WERI-Rb-1 (cell line): ENCODE data around the gene PGLYRP2.

Experiments used
- DNase-seq: peaks from one replicate; pipeline ENCODE4 v3.0.0-alpha.2; 2020
- H3K27ac ChIP-seq: fragments of 250-450 bp; sonication (Bioruptor Pico); 2 replicates; pipeline ENCODE4 v1.5.1; 2020; ENCODE audit warnings: mild to moderate bottlenecking, moderate library complexity
- H3K27me3 ChIP-seq: fragments of 250-450 bp; sonication (Bioruptor Pico); 2 replicates; pipeline ENCODE4 v1.5.1; 2021; ENCODE audit warnings: mild to moderate bottlenecking, low read depth, moderate library complexity; ENCODE audit not compliant: insufficient read depth, severe bottlenecking
- H3K36me3 ChIP-seq: fragments of 250-450 bp; sonication (Bioruptor Pico); 2 replicates; pipeline ENCODE4 v1.5.1; 2020; ENCODE audit warnings: mild to moderate bottlenecking, moderate library complexity
- H3K4me3 ChIP-seq: 2 replicates; pipeline ENCODE4 v1.5.1; 2011; ENCODE audit warnings: low read depth, mild to moderate bottlenecking, control low read depth, low read length
- H3K9me3 ChIP-seq: fragments of 250-450 bp; sonication (Bioruptor Pico); 2 replicates; pipeline ENCODE4 v1.5.1; 2021; ENCODE audit warnings: mild to moderate bottlenecking, moderate library complexity; ENCODE audit not compliant: severe bottlenecking
- TF ChIP-seq, protein P1 (sequence below): IDR thresholded peaks from 2 replicates; pipeline ENCODE4 v1.5.1; 2011; ENCODE audit warnings: low read depth, mild to moderate bottlenecking, control low read depth, inconsistent platforms, low read length

The PGLYRP2 gene

DNA sequence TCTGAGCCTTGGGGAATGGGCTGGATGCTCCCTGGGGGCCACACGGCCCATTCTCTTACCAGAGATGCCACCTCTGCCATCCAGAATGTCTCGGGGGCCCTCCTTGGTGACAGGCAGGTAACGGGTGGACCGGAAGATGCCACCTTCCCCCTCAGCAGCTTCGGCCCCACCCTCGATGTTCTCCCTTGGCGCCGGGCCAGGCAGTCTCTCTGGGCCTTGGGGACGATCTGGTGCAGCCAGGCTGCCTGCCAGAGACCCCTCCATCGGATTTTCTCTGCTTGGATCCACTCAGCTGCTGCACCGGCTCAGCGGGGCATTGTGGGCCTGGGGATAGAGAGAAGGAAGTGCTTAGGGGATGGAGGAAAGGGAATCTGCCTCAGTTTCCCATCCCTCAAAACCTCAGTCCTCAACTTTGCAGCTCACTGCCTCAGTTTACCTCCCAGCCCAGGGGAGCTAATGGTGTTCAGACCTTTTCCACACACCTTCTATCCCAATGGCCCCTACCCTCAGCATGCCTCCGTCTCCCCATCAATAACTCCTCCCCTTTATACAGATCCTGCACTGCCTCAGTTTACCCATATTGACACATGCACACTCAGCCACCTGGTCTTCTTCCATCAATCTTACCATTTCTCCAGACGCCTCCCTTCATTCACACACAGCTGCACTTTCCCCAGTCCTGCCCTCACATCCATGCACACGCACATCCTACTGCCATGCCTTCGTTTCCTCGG, 31.1 kb downstream of the PGLYRP2 start:
- H3K4me3 ChIP-seq: no peak overlapping the region
- H3K36me3 ChIP-seq: no peaks in the 10 kb centered on the region
- no peak for DNase-seq
- TF ChIP-seq, protein P1, sequence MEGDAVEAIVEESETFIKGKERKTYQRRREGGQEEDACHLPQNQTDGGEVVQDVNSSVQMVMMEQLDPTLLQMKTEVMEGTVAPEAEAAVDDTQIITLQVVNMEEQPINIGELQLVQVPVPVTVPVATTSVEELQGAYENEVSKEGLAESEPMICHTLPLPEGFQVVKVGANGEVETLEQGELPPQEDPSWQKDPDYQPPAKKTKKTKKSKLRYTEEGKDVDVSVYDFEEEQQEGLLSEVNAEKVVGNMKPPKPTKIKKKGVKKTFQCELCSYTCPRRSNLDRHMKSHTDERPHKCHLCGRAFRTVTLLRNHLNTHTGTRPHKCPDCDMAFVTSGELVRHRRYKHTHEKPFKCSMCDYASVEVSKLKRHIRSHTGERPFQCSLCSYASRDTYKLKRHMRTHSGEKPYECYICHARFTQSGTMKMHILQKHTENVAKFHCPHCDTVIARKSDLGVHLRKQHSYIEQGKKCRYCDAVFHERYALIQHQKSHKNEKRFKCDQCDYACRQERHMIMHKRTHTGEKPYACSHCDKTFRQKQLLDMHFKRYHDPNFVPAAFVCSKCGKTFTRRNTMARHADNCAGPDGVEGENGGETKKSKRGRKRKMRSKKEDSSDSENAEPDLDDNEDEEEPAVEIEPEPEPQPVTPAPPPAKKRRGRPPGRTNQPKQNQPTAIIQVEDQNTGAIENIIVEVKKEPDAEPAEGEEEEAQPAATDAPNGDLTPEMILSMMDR: no peak
- no peaks in the 10 kb centered on the region for H3K27me3 ChIP-seq
- H3K27ac ChIP-seq: no peak overlapping the region
- no peaks in the 10 kb centered on the region for H3K9me3 ChIP-seq

DNA sequence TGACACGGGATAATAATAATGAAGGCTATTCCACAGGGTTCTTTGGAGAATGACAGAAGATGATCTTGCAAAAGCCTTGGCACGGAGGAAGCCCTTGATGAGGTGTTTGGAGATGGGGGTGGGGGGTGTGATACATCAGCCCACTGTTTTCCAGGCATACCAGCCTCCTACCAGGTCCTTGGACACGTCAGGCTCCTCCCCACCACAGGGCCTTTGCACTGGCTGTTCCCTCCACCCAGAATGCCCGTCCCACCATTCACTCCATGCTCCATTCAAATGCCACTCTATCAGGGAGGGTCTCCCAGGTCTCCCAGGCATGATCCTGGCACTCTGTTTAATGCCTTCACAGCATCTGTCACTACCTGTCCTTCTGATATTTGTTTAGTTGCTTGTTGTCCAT, 32.2 kb downstream of the PGLYRP2 start:
- Histone ChIP-seq H3K4me3 (no peak overlapping the region), H3K36me3 (no peaks in the 10 kb centered on the region), H3K27me3 (no peaks in the 10 kb centered on the region), H3K27ac (no peak overlapping the region), H3K9me3 (no peaks in the 10 kb centered on the region)
- TF ChIP-seq, protein P1: no peak
- DNase-seq: no peak

DNA sequence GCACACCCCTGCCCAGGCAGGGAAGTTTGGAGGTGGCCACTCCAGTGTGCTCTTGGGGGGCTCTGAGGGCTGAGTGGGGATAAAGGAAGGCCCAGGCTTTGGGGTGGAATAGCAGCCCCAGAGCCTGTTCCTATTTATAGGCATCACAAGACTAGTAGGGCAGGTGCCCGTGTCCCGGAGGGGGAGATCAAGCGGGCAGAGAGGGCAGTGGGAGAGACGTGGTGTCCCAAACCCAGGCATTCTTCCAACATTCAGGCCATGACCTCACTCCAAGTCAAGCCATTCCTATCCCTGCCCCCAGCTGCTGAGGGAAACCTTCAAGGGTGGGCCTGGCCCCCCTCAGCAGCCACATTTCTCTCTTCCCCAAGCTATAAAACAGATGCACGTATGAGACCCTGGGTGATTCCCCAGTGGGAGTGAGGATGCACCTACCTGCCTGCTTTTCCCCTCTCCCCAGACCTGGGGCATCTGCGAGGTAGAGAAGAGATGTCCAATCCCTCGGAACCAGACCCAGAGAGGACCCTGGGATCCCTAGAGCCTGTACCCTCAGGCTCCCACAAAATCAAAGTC, 33.4 kb downstream of the PGLYRP2 start:
- DNase-seq: no peak
- Histone ChIP-seq H3K27me3 (no peaks in the 10 kb centered on the region), H3K27ac (no peak overlapping the region), H3K4me3 (no peak overlapping the region), H3K36me3 (no peaks in the 10 kb centered on the region), H3K9me3 (no peaks in the 10 kb centered on the region)
- TF ChIP-seq, protein P1: no peak

DNA sequence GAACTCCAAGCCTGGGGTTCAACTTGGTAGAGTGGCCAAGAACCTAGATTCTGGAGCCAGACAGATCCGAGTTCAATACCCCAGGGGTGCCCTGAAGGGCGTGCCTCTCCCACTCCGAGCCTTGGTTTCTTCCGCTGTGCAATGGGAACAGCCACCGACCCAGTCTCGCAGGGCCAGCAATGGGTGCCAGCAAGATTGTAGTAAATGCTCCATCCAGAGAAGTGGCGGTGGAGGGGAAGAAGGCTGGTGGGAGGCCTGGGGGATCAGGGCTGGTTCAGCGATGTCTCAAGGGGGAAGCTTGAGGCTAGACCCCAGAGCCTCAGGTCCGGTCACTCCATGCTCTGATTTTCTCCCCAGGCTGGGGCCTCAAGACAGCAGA, 34.1 kb downstream of the PGLYRP2 start:
- no peaks in the 10 kb centered on the region for H3K36me3 ChIP-seq
- TF ChIP-seq, protein P1: no peak
- H3K27me3 ChIP-seq: no peaks in the 10 kb centered on the region
- no peak overlapping the region for H3K4me3 ChIP-seq
- H3K27ac ChIP-seq: no peak overlapping the region
- no peaks in the 10 kb centered on the region for H3K9me3 ChIP-seq
- DNase-seq: no peak

DNA sequence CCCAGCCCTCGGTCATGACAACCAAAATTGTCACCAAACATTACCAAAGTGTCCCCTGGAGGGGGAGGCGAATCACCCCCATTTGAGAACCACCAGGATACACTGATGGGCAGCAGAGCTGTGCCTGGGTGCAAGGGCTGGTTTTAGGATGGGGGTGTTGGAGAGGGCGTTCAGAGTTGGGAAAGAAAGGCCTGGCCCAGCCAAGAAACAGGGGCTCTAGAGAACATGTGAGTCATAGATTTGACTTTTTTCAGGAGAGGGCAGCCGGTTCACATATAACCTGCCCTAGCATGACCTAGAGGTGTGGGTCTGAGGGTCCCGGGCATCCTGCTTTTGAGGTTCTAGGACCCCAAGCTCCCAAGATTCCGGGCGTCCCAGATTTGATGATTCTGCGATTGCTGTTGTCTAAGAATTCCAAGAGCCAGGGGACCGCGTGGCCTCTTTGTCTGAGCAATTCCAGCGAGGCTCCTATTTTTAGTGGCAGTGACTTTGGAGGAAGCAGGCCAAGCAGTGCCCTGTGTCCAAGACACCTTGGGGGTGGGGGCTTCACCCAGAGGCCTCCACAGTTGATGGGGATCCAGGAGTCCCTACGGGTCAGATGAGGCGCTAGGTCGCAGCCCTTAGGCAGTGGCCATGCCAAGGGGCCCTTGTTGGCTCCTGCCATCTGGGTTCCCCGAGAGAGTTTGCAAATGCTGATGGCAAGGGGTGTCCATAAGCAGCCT, 34.6 kb downstream of the PGLYRP2 start:
- H3K27me3 ChIP-seq: no peaks in the 10 kb centered on the region
- H3K27ac ChIP-seq: no peak overlapping the region

More for the DNA sequence above, 34.6 kb downstream of the PGLYRP2 start:
- no peak for DNase-seq
- TF ChIP-seq, protein P1: no peak
- Histone ChIP-seq H3K9me3 (no peaks in the 10 kb centered on the region), H3K36me3 (no peaks in the 10 kb centered on the region), H3K4me3 (no peak overlapping the region)
